ENCODE results near the gene EXOSC1.

DNA sequence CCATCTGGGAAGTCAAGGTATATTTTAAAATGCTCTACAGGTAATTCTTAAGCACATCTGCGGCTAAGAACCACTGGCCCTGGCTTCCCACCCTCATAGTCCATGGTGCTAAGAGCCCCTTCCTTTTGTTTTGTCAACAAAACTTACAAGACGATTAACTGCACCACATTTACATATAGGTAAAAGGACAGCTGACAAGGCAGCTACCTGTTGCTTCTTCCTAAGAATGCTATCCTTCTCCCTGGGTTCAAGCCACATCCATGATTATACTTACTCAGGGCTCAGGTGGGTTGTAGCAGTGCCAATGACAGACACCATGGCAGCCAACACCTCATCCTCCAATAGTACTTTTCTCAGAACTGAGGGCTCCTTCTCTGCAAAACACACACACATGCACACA, 16.5 kb upstream of the EXOSC1 start:
- TF ChIP-seq, protein P1, sequence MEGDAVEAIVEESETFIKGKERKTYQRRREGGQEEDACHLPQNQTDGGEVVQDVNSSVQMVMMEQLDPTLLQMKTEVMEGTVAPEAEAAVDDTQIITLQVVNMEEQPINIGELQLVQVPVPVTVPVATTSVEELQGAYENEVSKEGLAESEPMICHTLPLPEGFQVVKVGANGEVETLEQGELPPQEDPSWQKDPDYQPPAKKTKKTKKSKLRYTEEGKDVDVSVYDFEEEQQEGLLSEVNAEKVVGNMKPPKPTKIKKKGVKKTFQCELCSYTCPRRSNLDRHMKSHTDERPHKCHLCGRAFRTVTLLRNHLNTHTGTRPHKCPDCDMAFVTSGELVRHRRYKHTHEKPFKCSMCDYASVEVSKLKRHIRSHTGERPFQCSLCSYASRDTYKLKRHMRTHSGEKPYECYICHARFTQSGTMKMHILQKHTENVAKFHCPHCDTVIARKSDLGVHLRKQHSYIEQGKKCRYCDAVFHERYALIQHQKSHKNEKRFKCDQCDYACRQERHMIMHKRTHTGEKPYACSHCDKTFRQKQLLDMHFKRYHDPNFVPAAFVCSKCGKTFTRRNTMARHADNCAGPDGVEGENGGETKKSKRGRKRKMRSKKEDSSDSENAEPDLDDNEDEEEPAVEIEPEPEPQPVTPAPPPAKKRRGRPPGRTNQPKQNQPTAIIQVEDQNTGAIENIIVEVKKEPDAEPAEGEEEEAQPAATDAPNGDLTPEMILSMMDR (IDR thresholded peaks at IDR 0.05), result no peak
- no peak for TF ChIP-seq POLR2A (IDR thresholded peaks at IDR 0.05)

Measured in lower leg skin (tissue), 3 donors.